ENCODE data around the gene PNMA1.

Gene PNMA1

DNA sequence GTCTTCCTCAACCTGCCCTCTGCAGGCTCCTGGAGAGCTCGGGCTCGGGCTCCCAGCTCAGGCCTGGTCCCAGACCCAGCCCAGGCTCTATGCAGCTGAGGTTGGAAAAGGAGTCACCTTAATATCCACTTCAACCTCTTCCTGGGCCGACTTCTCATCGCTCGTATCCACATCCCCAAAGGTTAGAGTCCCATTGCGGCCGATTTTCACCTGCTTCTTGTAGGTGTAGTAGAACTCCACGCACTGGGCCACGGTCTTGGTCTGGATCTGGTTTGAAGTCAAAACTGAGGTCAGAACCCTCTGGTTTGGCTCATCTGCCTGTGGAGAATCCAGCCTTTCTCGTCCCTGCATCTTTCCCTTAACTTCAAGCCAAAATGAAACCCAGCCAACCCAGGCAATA, 8.4 kb upstream of the PNMA1 start:
- Histone ChIP-seq H3K4me1 (ENCODE audit: control insufficient read depth, insufficient read depth, low read length) (peaks cover 11% of the 10 kb centered on the region), H3K4me3 (ENCODE audit: low read length) (no peak overlapping the region), H3K9me3 (ENCODE audit: control insufficient read depth, insufficient read depth, low read length) (no peaks in the 10 kb centered on the region), H3K36me3 (ENCODE audit: control insufficient read depth, insufficient read depth, low read length) (no peaks in the 10 kb centered on the region), H3K27me3 (ENCODE audit: control insufficient read depth, insufficient read depth, low read length) (no peaks in the 10 kb centered on the region), H3K27ac (ENCODE audit: low read length) (no peak overlapping the region)
- WGBS (ENCODE audit: insufficient coverage, insufficient read length), result no CpG with 5 or more reads among the region's 10 CpGs
- no peak for DNase-seq (ENCODE audit: low read depth, low spot score)

DNA sequence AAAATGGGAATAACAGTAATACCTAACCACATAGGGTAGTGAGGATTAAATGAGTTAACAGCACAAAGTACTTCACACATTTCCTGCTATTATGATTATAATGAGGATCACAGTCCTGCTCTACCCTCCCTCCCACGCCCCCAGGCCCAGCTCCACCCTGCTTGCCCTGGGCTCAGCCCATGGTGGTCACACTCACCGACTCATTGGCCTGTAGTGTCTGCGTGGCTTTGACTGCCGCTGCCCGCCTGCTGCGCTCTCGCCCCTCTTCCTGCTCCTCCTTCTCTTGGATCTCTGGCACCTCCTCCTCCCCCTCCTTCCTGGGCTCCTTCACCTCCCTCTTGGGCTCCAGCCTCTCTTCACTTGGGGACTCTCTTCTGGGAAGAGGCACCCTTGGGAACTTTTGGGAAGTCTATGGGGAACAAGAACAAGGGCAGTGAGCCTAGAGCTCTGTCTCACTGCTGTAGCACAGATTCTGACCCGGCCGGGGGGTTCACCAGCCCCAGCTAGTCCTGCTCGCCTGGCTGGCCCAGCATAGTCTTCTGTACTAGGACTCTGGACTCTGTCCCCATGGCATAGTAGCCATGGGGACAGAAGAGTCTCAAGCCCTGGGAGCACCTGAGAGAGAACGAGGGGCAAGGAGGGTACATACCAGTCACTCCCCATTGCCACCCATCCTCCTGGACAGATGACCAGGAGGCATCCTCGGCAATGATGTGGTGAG, 7.1 kb upstream of the PNMA1 start:
- Histone ChIP-seq H3K27me3 (ENCODE audit: control insufficient read depth, insufficient read depth, low read length) (no peaks in the 10 kb centered on the region), H3K27ac (ENCODE audit: low read length) (no peak overlapping the region), H3K36me3 (ENCODE audit: control insufficient read depth, insufficient read depth, low read length) (no peaks in the 10 kb centered on the region), H3K4me3 (ENCODE audit: low read length) (no peak overlapping the region), H3K9me3 (ENCODE audit: control insufficient read depth, insufficient read depth, low read length) (no peaks in the 10 kb centered on the region), H3K4me1 (ENCODE audit: control insufficient read depth, insufficient read depth, low read length) (peaks cover 13% of the 10 kb centered on the region)
- no peak for DNase-seq (ENCODE audit: low read depth, low spot score)
- no CpG with 5 or more reads among the region's 12 CpGs for WGBS (ENCODE audit: insufficient coverage, insufficient read length)

- DNase-seq (ENCODE audit: low read depth, low spot score), result no peak
- Histone ChIP-seq H3K27me3 (ENCODE audit: control insufficient read depth, insufficient read depth, low read length) (no peaks in the 10 kb centered on the region), H3K36me3 (ENCODE audit: control insufficient read depth, insufficient read depth, low read length) (no peaks in the 10 kb centered on the region), H3K9me3 (ENCODE audit: control insufficient read depth, insufficient read depth, low read length) (no peaks in the 10 kb centered on the region), H3K27ac (ENCODE audit: low read length) (no peak overlapping the region), H3K4me1 (ENCODE audit: control insufficient read depth, insufficient read depth, low read length) (peaks cover 13% of the 10 kb centered on the region), H3K4me3 (ENCODE audit: low read length) (no peak overlapping the region)
These were observed 6.5 kb upstream of the PNMA1 start for GRCh38 chr14:73720636-73721035.

DNA sequence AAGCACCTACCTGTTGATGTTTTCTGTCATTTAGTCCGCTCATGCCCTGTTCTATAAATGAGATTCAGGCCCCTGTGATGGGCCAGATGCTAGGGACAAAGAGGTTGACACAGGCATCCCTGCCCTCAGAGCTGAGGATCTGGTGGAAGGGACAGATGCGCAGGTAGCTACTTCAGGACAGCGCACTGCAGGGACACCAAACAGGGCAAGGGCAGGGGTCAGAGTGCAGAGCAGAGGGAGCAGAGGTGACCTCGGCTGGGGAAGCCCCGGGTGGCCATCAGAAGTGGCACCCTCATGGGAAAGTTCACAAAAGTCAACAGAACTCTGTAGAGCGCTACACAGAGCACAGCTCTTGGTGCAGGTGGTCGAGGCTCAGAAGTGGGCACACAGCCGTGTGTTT, 5.6 kb upstream of the PNMA1 start:
- peaks cover 13% of the 10 kb centered on the region for H3K4me1 ChIP-seq (ENCODE audit: control insufficient read depth, insufficient read depth, low read length)
- WGBS (ENCODE audit: insufficient coverage, insufficient read length), result no CpG with 5 or more reads among the region's 8 CpGs
- no peaks in the 10 kb centered on the region for H3K36me3 ChIP-seq (ENCODE audit: control insufficient read depth, insufficient read depth, low read length)
- no peaks in the 10 kb centered on the region for H3K9me3 ChIP-seq (ENCODE audit: control insufficient read depth, insufficient read depth, low read length)
- no peak for DNase-seq (ENCODE audit: low read depth, low spot score)
- H3K27ac ChIP-seq (ENCODE audit: low read length), result no peak overlapping the region
- H3K4me3 ChIP-seq (ENCODE audit: low read length), result no peak overlapping the region
- no peaks in the 10 kb centered on the region for H3K27me3 ChIP-seq (ENCODE audit: control insufficient read depth, insufficient read depth, low read length)

- Histone ChIP-seq H3K27ac (ENCODE audit: low read length) (no peak overlapping the region), H3K9me3 (ENCODE audit: control insufficient read depth, insufficient read depth, low read length) (no peaks in the 10 kb centered on the region), H3K36me3 (ENCODE audit: control insufficient read depth, insufficient read depth, low read length) (no peaks in the 10 kb centered on the region), H3K4me3 (ENCODE audit: low read length) (no peak overlapping the region), H3K27me3 (ENCODE audit: control insufficient read depth, insufficient read depth, low read length) (no peaks in the 10 kb centered on the region), H3K4me1 (ENCODE audit: control insufficient read depth, insufficient read depth, low read length) (peaks cover 14% of the 10 kb centered on the region)
- no peak for DNase-seq (ENCODE audit: low read depth, low spot score)
- no CpG with 5 or more reads among the region's 13 CpGs for WGBS (ENCODE audit: insufficient coverage, insufficient read length)
These were observed 5.2 kb upstream of the PNMA1 start for GRCh38 chr14:73719361-73719760.

- Histone ChIP-seq H3K4me3 (ENCODE audit: low read length) (peak overlapping the region; percentile 54; the same call in 1 of the 2 replicates), H3K27me3 (ENCODE audit: control insufficient read depth, insufficient read depth, low read length) (no peaks in the 10 kb centered on the region), H3K4me1 (ENCODE audit: control insufficient read depth, insufficient read depth, low read length) (peaks cover 14% of the 10 kb centered on the region), H3K9me3 (ENCODE audit: control insufficient read depth, insufficient read depth, low read length) (no peaks in the 10 kb centered on the region), H3K27ac (ENCODE audit: low read length) (no peak overlapping the region), H3K36me3 (ENCODE audit: control insufficient read depth, insufficient read depth, low read length) (no peaks in the 10 kb centered on the region)
- DNase-seq (ENCODE audit: low read depth, low spot score), result no peak
- no CpG with 5 or more reads among the region's 55 CpGs for WGBS (ENCODE audit: insufficient coverage, insufficient read length)
These were observed 4.5 kb upstream of the PNMA1 start for GRCh38 chr14:73718418-73719251.

DNA sequence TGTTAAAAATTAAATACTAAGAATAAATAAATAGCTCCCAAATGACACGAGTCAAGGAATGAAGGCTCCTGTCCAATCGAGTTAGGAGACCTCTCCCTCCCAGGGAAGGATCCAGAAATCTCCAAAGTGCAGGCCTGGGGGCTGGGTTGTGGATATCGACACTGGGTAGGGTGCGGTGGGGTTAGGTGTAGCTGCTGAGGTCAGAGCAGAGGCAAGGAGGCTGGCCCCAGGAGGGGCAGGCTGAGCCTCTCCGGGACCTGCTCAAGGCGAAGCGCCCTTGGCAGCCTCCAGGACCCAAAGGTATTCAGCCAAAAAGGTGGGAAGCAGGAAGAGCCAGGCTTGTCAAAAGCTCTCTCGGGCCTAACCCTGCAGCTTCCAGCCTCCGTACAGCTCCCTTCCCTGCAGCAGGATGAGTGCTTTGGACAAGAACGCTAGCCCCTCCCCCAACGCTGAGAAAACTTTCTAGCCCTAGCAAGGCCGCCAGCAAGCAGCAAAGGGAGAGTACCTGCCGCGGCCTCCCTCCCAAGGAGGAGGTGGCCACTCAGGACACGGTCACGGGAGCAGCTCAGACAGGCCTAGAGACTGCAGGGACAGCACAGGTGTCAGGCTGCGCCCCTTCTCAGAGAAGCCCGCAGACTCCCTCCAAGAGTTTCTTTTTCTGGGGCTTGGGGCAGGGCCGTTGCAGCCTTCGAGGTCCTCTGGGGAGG, 3.7 kb upstream of the PNMA1 start:
- H3K27ac ChIP-seq (ENCODE audit: low read length), result no peak overlapping the region
- no peaks in the 10 kb centered on the region for H3K27me3 ChIP-seq (ENCODE audit: control insufficient read depth, insufficient read depth, low read length)
- DNase-seq (ENCODE audit: low read depth, low spot score), result no peak
- no peaks in the 10 kb centered on the region for H3K36me3 ChIP-seq (ENCODE audit: control insufficient read depth, insufficient read depth, low read length)
- H3K4me1 ChIP-seq (ENCODE audit: control insufficient read depth, insufficient read depth, low read length), result peaks cover 14% of the 10 kb centered on the region
- WGBS (ENCODE audit: insufficient coverage, insufficient read length), result no CpG with 5 or more reads among the region's 20 CpGs
- H3K9me3 ChIP-seq (ENCODE audit: control insufficient read depth, insufficient read depth, low read length), result no peaks in the 10 kb centered on the region
- H3K4me3 ChIP-seq (ENCODE audit: low read length), result no peak overlapping the region; the same call in 1 of the 2 replicates

- WGBS (ENCODE audit: insufficient coverage, insufficient read length), result no CpG with 5 or more reads among the region's 3 CpGs
- H3K4me3 ChIP-seq (ENCODE audit: low read length), result no peak overlapping the region
- peaks cover 14% of the 10 kb centered on the region for H3K4me1 ChIP-seq (ENCODE audit: control insufficient read depth, insufficient read depth, low read length)
- H3K36me3 ChIP-seq (ENCODE audit: control insufficient read depth, insufficient read depth, low read length), result no peaks in the 10 kb centered on the region
- no peaks in the 10 kb centered on the region for H3K27me3 ChIP-seq (ENCODE audit: control insufficient read depth, insufficient read depth, low read length)
- no peak overlapping the region for H3K27ac ChIP-seq (ENCODE audit: low read length)
- no peaks in the 10 kb centered on the region for H3K9me3 ChIP-seq (ENCODE audit: control insufficient read depth, insufficient read depth, low read length)
- DNase-seq (ENCODE audit: low read depth, low spot score), result no peak
These were observed 3.1 kb upstream of the PNMA1 start for GRCh38 chr14:73717266-73717665.

- no peaks in the 10 kb centered on the region for H3K9me3 ChIP-seq (ENCODE audit: control insufficient read depth, insufficient read depth, low read length)
- DNase-seq (ENCODE audit: low read depth, low spot score), result no peak
- H3K36me3 ChIP-seq (ENCODE audit: control insufficient read depth, insufficient read depth, low read length), result no peaks in the 10 kb centered on the region
- no peaks in the 10 kb centered on the region for H3K27me3 ChIP-seq (ENCODE audit: control insufficient read depth, insufficient read depth, low read length)
- H3K27ac ChIP-seq (ENCODE audit: low read length), result no peak overlapping the region
- WGBS (ENCODE audit: insufficient coverage, insufficient read length), result no CpG with 5 or more reads among the region's 4 CpGs
- peaks cover 9% of the 10 kb centered on the region; the same call in 1 of the 2 replicates for H3K4me1 ChIP-seq (ENCODE audit: control insufficient read depth, insufficient read depth, low read length)
- H3K4me3 ChIP-seq (ENCODE audit: low read length), result no peak overlapping the region
These were observed 1.5 kb upstream of the PNMA1 start for GRCh38 chr14:73715707-73716106.

GRCh38 chr14:73714656-73715081, 485 bp upstream of the PNMA1 start:
- peak overlapping the region; percentile 84; the same call in 1 of the 2 replicates for H3K4me3 ChIP-seq (ENCODE audit: low read length)
- WGBS (ENCODE audit: insufficient coverage, insufficient read length), result no CpG with 5 or more reads among the region's 7 CpGs
- H3K27ac ChIP-seq (ENCODE audit: low read length), result no peak overlapping the region
- H3K9me3 ChIP-seq (ENCODE audit: control insufficient read depth, insufficient read depth, low read length), result no peaks in the 10 kb centered on the region
- no peaks in the 10 kb centered on the region for H3K36me3 ChIP-seq (ENCODE audit: control insufficient read depth, insufficient read depth, low read length)
- H3K4me1 ChIP-seq (ENCODE audit: control insufficient read depth, insufficient read depth, low read length), result peaks cover 9% of the 10 kb centered on the region; the same call in 1 of the 2 replicates
- H3K27me3 ChIP-seq (ENCODE audit: control insufficient read depth, insufficient read depth, low read length), result no peaks in the 10 kb centered on the region
- no peak for DNase-seq (ENCODE audit: low read depth, low spot score)
